Bronchial epithelial cell (primary cell): Measurements from ENCODE around the gene NTN3. TPM values are rescaled to one million over a fixed set of nuclear protein-coding genes. Genes with fewer than 3 reads are reported as not detected.

Source experiments
- DNase-seq: peaks from one replicate; pipeline ENCODE4 v3.0.0-alpha.2; 2010; ENCODE audit warnings: low read depth
- FAIRE-seq: peaks from 2 replicates; lab custom pipeline; 2011; peaks lifted over from hg19 to GRCh38; lab: Jason Lieb, UNC
- H3K27me3 ChIP-seq: 2 replicates; pipeline ENCODE4 v1.5.1; 2011; ENCODE audit warnings: low read length; ENCODE audit not compliant: control insufficient read depth, insufficient read depth
- H3K36me3 ChIP-seq: 2 replicates; pipeline ENCODE4 v1.5.1; 2011; ENCODE audit warnings: low read length; ENCODE audit not compliant: control insufficient read depth, insufficient read depth
- H3K4me3 ChIP-seq: 2 replicates; pipeline ENCODE4 v1.5.1; 2011; ENCODE audit warnings: mild to moderate bottlenecking, low read depth, low read length, control low read depth
- CTCF ChIP-seq: IDR thresholded peaks from 2 replicates; pipeline ENCODE4 v1.5.1; 2011; ENCODE audit warnings: mild to moderate bottlenecking, moderate library complexity, low read length, control low read depth, inconsistent platforms; ENCODE audit not compliant: insufficient read depth, severe bottlenecking
- total RNA-seq: library from RNA; depleted of rRNA; stranded (reverse); fragments of >200 nt; gene quantifications from 2 replicates; pipeline ENCODE4 v1.2.1, GENCODE V29; 2014

The NTN3 gene
- total RNA-seq, 1 donor from 2014 or later = not detected

GRCh38 chr16:2520784-2521531 lies 49.9 kb downstream of the NTN3 start:
- no peak for TF ChIP-seq CTCF
- DNase-seq = peak; percentile 30
- no peak for FAIRE-seq
- Histone ChIP-seq H3K27me3 (no peaks in the 10 kb centered on the region), H3K36me3 (peaks cover 31% of the 10 kb centered on the region), H3K4me3 (peak overlapping the region; percentile 55)

Other genes starting within 250 kb of the NTN3 start
- 26.6 and 34.4 TPM in 2 replicates for gene E4F1, start 247.7 kb upstream of the NTN3 start, total RNA-seq
- gene DNASE1L2, start 234.9 kb upstream of the NTN3 start, total RNA-seq = under 0.01 and 0.64 TPM in 2 replicates
- gene ECI1, start 219.7 kb upstream of the NTN3 start, total RNA-seq = 87.8 and 140 TPM in 2 replicates
- 73.5 and 84.7 TPM in 2 replicates for gene RNPS1, start 203.2 kb upstream of the NTN3 start, total RNA-seq
- under 0.01 and 0.51 TPM in 2 replicates for gene ABCA3, start 130.6 kb upstream of the NTN3 start, total RNA-seq
- gene CCNF, start 41.9 kb upstream of the NTN3 start, total RNA-seq = 3.9 and 5.4 TPM in 2 replicates
- 0.53 and 0.64 TPM in 2 replicates for gene TEDC2, start 11.2 kb upstream of the NTN3 start, total RNA-seq
- 4.7 and 5.4 TPM in 2 replicates for gene TBC1D24, start 3.8 kb downstream of the NTN3 start, total RNA-seq
- gene ATP6V0C, start 42.7 kb downstream of the NTN3 start, total RNA-seq = 7.9 and 13.2 TPM in 2 replicates
- 27.7 and 35.8 TPM in 2 replicates for gene AMDHD2, start 49.1 kb downstream of the NTN3 start, total RNA-seq
- gene CEMP1, start 60.1 kb downstream of the NTN3 start, total RNA-seq = 0.26 TPM in 1 of 2 replicates, not detected in the other
- 11.8 and 17.7 TPM in 2 replicates for gene PDPK1, start 66.7 kb downstream of the NTN3 start, total RNA-seq
- 28.4 and 46.1 TPM in 2 replicates for gene KCTD5, start 211.2 kb downstream of the NTN3 start, total RNA-seq
- 1.3 and 4.5 TPM in 2 replicates for gene PRSS27, start 248.9 kb downstream of the NTN3 start, total RNA-seq